Smooth muscle cell (in vitro differentiated cells): ENCODE results near the gene SCTR. TPM values are rescaled to one million over a fixed set of nuclear protein-coding genes. Genes with fewer than 3 reads are reported as not detected.
A peak's percentile ranks its signal among the peaks of the same experiment; 100 is the strongest.

Source experiments
- DNase-seq: peaks from one replicate; lab custom pipeline; 2025; ENCODE audit not compliant: unreplicated experiment; lab: John Stamatoyannopoulos, UW
- H2AFZ ChIP-seq: fragments of 200-600 bp; sonication (generic); 2 replicates; pipeline ENCODE4 v1.6.0; 2016; ENCODE audit warnings: antibody characterized with exemption, low read depth, mild to moderate bottlenecking
- H3F3A ChIP-seq: fragments of 200-600 bp; sonication (generic); 2 replicates; pipeline ENCODE4 v1.6.0; 2017; ENCODE audit warnings: antibody characterized with exemption, low read depth
- H3K27ac ChIP-seq: fragments of 200-600 bp; sonication (generic); 2 replicates; pipeline ENCODE4 v1.5.1; 2016; ENCODE audit warnings: low read depth, mild to moderate bottlenecking
- H3K27me3 ChIP-seq: fragments of 200-600 bp; sonication (generic); 2 replicates; pipeline ENCODE4 v1.6.1; 2016; ENCODE audit warnings: low read depth, mild to moderate bottlenecking
- H3K36me3 ChIP-seq: fragments of 200-600 bp; sonication (generic); 2 replicates; pipeline ENCODE4 v1.5.1; 2016; ENCODE audit warnings: low read depth
- H3K4me1 ChIP-seq: fragments of 200-600 bp; sonication (generic); 2 replicates; pipeline ENCODE4 v1.5.1; 2016; ENCODE audit warnings: low read depth
- H3K4me2 ChIP-seq: fragments of 200-600 bp; sonication (generic); 2 replicates; pipeline ENCODE4 v1.6.0; 2016; ENCODE audit warnings: mild to moderate bottlenecking
- H3K4me3 ChIP-seq: fragments of 200-600 bp; sonication (generic); 2 replicates; pipeline ENCODE4 v1.5.1; 2016; ENCODE audit warnings: mild to moderate bottlenecking
- H3K79me2 ChIP-seq: fragments of 200-600 bp; sonication (generic); 2 replicates; pipeline ENCODE4 v1.6.0; 2016; ENCODE audit warnings: low read depth, mild to moderate bottlenecking
- H3K9ac ChIP-seq: fragments of 200-600 bp; sonication (generic); 2 replicates; pipeline ENCODE4 v1.6.0; 2016; ENCODE audit warnings: low read depth
- H3K9me3 ChIP-seq: fragments of 200-600 bp; sonication (generic); replicated peaks from 2 replicates; pipeline ENCODE4 v1.5.1; 2016; ENCODE audit warnings: low read depth
- H4K20me1 ChIP-seq: fragments of 200-600 bp; sonication (generic); 2 replicates; pipeline ENCODE4 v1.6.0; 2016; ENCODE audit warnings: low read depth
- CTCF ChIP-seq: fragments of 200-600 bp; sonication (generic); IDR thresholded peaks from 2 replicates; pipeline ENCODE4 v1.5.1; 2017; ENCODE audit warnings: borderline replicate concordance, mild to moderate bottlenecking, antibody characterized with exemption; ENCODE audit not compliant: insufficient read depth, poor library complexity, severe bottlenecking
- WGBS: methylation state at CpG from one replicate; pipeline ENCODE4 v1.1.7; 2016; ENCODE audit warnings: low lambda C conversion rate; 5-methylcytosine and 5-hydroxymethylcytosine counted together
- polyA plus RNA-seq: library from polyadenylated mRNA; unstranded; fragments of >200 nt; fragmentation: Nextera tagmentation; extraction: Ambion mirVana; gene quantifications from 2 replicates; pipeline ENCODE4 v1.2.1, GENCODE V29; 2016
- total RNA-seq: library from RNA; depleted of rRNA; stranded (reverse); fragments of >200 nt; gene quantifications from 2 replicates; pipeline ENCODE4 v1.2.3, GENCODE V29; 2014

SCTR gene
- total and polyA plus RNA-seq, 2 experiments from 2014 or later = not detected

GRCh38 chr2:119431155-119431975 lies 92.9 kb downstream of the SCTR start, which contains the start of gene TMEM37:
Gene TMEM37, plus strand, starts transcription at chr2:119431854. Its CDS starts 50 bp downstream, at chr2:119431904.
- H3K27ac ChIP-seq = no peak within 1 kb of the TSS
- WGBS = 2% methylated on average over 30 of the region's 72 CpGs
- peak within 1 kb of the TSS; percentile 57 for H3K9ac ChIP-seq
- H2AFZ ChIP-seq = peak within 1 kb of the TSS; percentile 99
- no peaks in the 10 kb centered on the region for H3K27me3 ChIP-seq
- H3K4me3 ChIP-seq = peak within 1 kb of the TSS; percentile 65
- TF ChIP-seq CTCF = no peak
- peaks cover 4% of the 10 kb centered on the region for H3F3A ChIP-seq
- no peaks in the 10 kb centered on the region for H3K79me2 ChIP-seq
- no peaks in the 10 kb centered on the region for H3K9me3 ChIP-seq
- peaks cover 6% of the 10 kb centered on the region for H3K4me1 ChIP-seq
- H3K4me2 ChIP-seq = peak within 1 kb of the TSS; percentile 94
- DNase-seq = peak; percentile 40
- H3K36me3 ChIP-seq = no peaks in the 10 kb centered on the region
- H4K20me1 ChIP-seq = no peaks in the 10 kb centered on the region

- H3K4me2 ChIP-seq = no peak overlapping the region
- no peak for TF ChIP-seq CTCF
- H3K4me1 ChIP-seq = peaks cover 6% of the 10 kb centered on the region
- no peaks in the 10 kb centered on the region for H3K9me3 ChIP-seq
- H3K4me3 ChIP-seq = no peak overlapping the region
- H3K27me3 ChIP-seq = no peaks in the 10 kb centered on the region
- H3F3A ChIP-seq = peaks cover 4% of the 10 kb centered on the region
- no peaks in the 10 kb centered on the region for H3K36me3 ChIP-seq
- H2AFZ ChIP-seq = no peak overlapping the region
- no peak overlapping the region for H3K9ac ChIP-seq
- H3K79me2 ChIP-seq = no peaks in the 10 kb centered on the region
- H3K27ac ChIP-seq = no peak overlapping the region
- no peak for DNase-seq
- H4K20me1 ChIP-seq = no peaks in the 10 kb centered on the region
- 87% methylated on average over 5 of the region's 5 CpGs for WGBS
Observed at GRCh38 chr2:119430023-119430498, 94.2 kb downstream of the SCTR start.

GRCh38 chr2:119429225-119429981 lies 94.9 kb downstream of the SCTR start:
- H3K4me3 ChIP-seq = no peak overlapping the region
- H4K20me1 ChIP-seq = no peaks in the 10 kb centered on the region
- peaks cover 6% of the 10 kb centered on the region for H3K4me1 ChIP-seq
- TF ChIP-seq CTCF = no peak
- no peak overlapping the region for H3K27ac ChIP-seq
- H3K36me3 ChIP-seq = no peaks in the 10 kb centered on the region
- no peaks in the 10 kb centered on the region for H3K9me3 ChIP-seq
- no peaks in the 10 kb centered on the region for H3K27me3 ChIP-seq
- no peak overlapping the region for H3K9ac ChIP-seq
- DNase-seq = no peak
- H3F3A ChIP-seq = peaks cover 4% of the 10 kb centered on the region
- WGBS = 93% methylated on average over 10 of the region's 10 CpGs
- no peak overlapping the region for H3K4me2 ChIP-seq
- no peak overlapping the region for H2AFZ ChIP-seq
- no peaks in the 10 kb centered on the region for H3K79me2 ChIP-seq
